ENCODE data around the gene GALNT18.
"Not testable (repeated sequence)": the region's sequence is repeated elsewhere in the genome, so short reads cannot be mapped to it uniquely, and the experiment has no call there.

GALNT18 gene

GRCh38 chr11:11456866-11457265 lies 164.9 kb downstream of the GALNT18 start:
- Mint-ChIP-seq H3K36me3 (ENCODE audit: low read depth) (no peaks in the 10 kb centered on the region), H3K27ac (no peak overlapping the region), H3K9me3 (no peaks in the 10 kb centered on the region), H3K27me3 (no peaks in the 10 kb centered on the region), H3K4me1 (ENCODE audit: low read depth) (no peaks in the 10 kb centered on the region), H3K4me3 (no peak overlapping the region)
- DNase-seq = no peak

GRCh38 chr11:11454671-11455223 lies 167.1 kb downstream of the GALNT18 start:
- Mint-ChIP-seq H3K4me1 (ENCODE audit: low read depth) (no peaks in the 10 kb centered on the region), H3K9me3 (no peaks in the 10 kb centered on the region), H3K27ac (no peak overlapping the region), H3K27me3 (no peaks in the 10 kb centered on the region), H3K36me3 (ENCODE audit: low read depth) (no peaks in the 10 kb centered on the region), H3K4me3 (no peak overlapping the region)
- DNase-seq = no peak

- no peaks in the 10 kb centered on the region for H3K36me3 Mint-ChIP-seq (ENCODE audit: low read depth)
- no peak for DNase-seq
- no peaks in the 10 kb centered on the region for H3K4me1 Mint-ChIP-seq (ENCODE audit: low read depth)
- no peak overlapping the region for H3K4me3 Mint-ChIP-seq
- H3K27ac Mint-ChIP-seq = no peak overlapping the region
- no peaks in the 10 kb centered on the region for H3K9me3 Mint-ChIP-seq
- no peaks in the 10 kb centered on the region for H3K27me3 Mint-ChIP-seq
These were observed 170.3 kb downstream of the GALNT18 start for GRCh38 chr11:11451501-11452005.

GRCh38 chr11:11450744-11451362 lies 171.0 kb downstream of the GALNT18 start:
- H3K27me3 Mint-ChIP-seq = no peaks in the 10 kb centered on the region
- H3K4me1 Mint-ChIP-seq (ENCODE audit: low read depth) = no peaks in the 10 kb centered on the region
- no peaks in the 10 kb centered on the region for H3K9me3 Mint-ChIP-seq
- no peaks in the 10 kb centered on the region for H3K36me3 Mint-ChIP-seq (ENCODE audit: low read depth)
- no peak for DNase-seq
- H3K27ac Mint-ChIP-seq = no peak overlapping the region
- H3K4me3 Mint-ChIP-seq = no peak overlapping the region

GRCh38 chr11:11449327-11449726 lies 172.5 kb downstream of the GALNT18 start:
- no peak for DNase-seq
- Mint-ChIP-seq H3K9me3 (no peaks in the 10 kb centered on the region), H3K27ac (no peak overlapping the region), H3K36me3 (ENCODE audit: low read depth) (no peaks in the 10 kb centered on the region), H3K4me3 (no peak overlapping the region), H3K4me1 (ENCODE audit: low read depth) (no peaks in the 10 kb centered on the region), H3K27me3 (no peaks in the 10 kb centered on the region)

GRCh38 chr11:11448626-11449025 lies 173.2 kb downstream of the GALNT18 start:
- Mint-ChIP-seq H3K27ac (no peak overlapping the region), H3K4me1 (ENCODE audit: low read depth) (no peaks in the 10 kb centered on the region), H3K27me3 (no peaks in the 10 kb centered on the region), H3K36me3 (ENCODE audit: low read depth) (no peaks in the 10 kb centered on the region), H3K4me3 (no peak overlapping the region), H3K9me3 (no peaks in the 10 kb centered on the region)
- no peak for DNase-seq

GRCh38 chr11:11447601-11448000 lies 174.2 kb downstream of the GALNT18 start:
- not testable (repeated sequence) for H3K9me3 Mint-ChIP-seq; H3K27ac Mint-ChIP-seq; H3K4me3 Mint-ChIP-seq; H3K36me3 Mint-ChIP-seq (ENCODE audit: low read depth); DNase-seq; H3K27me3 Mint-ChIP-seq; H3K4me1 Mint-ChIP-seq (ENCODE audit: low read depth)

- no peaks in the 10 kb centered on the region for H3K9me3 Mint-ChIP-seq
- H3K36me3 Mint-ChIP-seq (ENCODE audit: low read depth) = no peaks in the 10 kb centered on the region
- no peak overlapping the region for H3K4me3 Mint-ChIP-seq
- no peaks in the 10 kb centered on the region for H3K4me1 Mint-ChIP-seq (ENCODE audit: low read depth)
- H3K27ac Mint-ChIP-seq = no peak overlapping the region
- no peak for DNase-seq
- no peaks in the 10 kb centered on the region for H3K27me3 Mint-ChIP-seq
These were observed 174.8 kb downstream of the GALNT18 start for GRCh38 chr11:11446967-11447366.

- no peak overlapping the region for H3K4me3 Mint-ChIP-seq
- H3K9me3 Mint-ChIP-seq = no peaks in the 10 kb centered on the region
- no peak for DNase-seq
- H3K36me3 Mint-ChIP-seq (ENCODE audit: low read depth) = no peaks in the 10 kb centered on the region
- H3K27me3 Mint-ChIP-seq = no peaks in the 10 kb centered on the region
- no peak overlapping the region for H3K27ac Mint-ChIP-seq
- H3K4me1 Mint-ChIP-seq (ENCODE audit: low read depth) = no peaks in the 10 kb centered on the region
These were observed 175.2 kb downstream of the GALNT18 start for GRCh38 chr11:11446564-11446963.

- H3K36me3 Mint-ChIP-seq (ENCODE audit: low read depth) = no peaks in the 10 kb centered on the region
- H3K9me3 Mint-ChIP-seq = no peaks in the 10 kb centered on the region
- no peak overlapping the region for H3K4me3 Mint-ChIP-seq
- no peak for DNase-seq
- H3K27me3 Mint-ChIP-seq = no peaks in the 10 kb centered on the region
- H3K27ac Mint-ChIP-seq = no peak overlapping the region
- no peaks in the 10 kb centered on the region for H3K4me1 Mint-ChIP-seq (ENCODE audit: low read depth)
These were observed 176.2 kb downstream of the GALNT18 start for GRCh38 chr11:11445441-11446185.

- Mint-ChIP-seq H3K4me1 (ENCODE audit: low read depth) (no peaks in the 10 kb centered on the region), H3K4me3 (no peak overlapping the region), H3K36me3 (ENCODE audit: low read depth) (no peaks in the 10 kb centered on the region), H3K27me3 (no peaks in the 10 kb centered on the region), H3K27ac (no peak overlapping the region), H3K9me3 (no peaks in the 10 kb centered on the region)
- DNase-seq = no peak
These were observed 177.0 kb downstream of the GALNT18 start for GRCh38 chr11:11444804-11445131.

GRCh38 chr11:11444027-11444803 lies 177.6 kb downstream of the GALNT18 start:
- H3K9me3 Mint-ChIP-seq = no peaks in the 10 kb centered on the region
- no peaks in the 10 kb centered on the region for H3K36me3 Mint-ChIP-seq (ENCODE audit: low read depth)
- H3K4me3 Mint-ChIP-seq = no peak overlapping the region
- H3K4me1 Mint-ChIP-seq (ENCODE audit: low read depth) = no peaks in the 10 kb centered on the region
- DNase-seq = no peak
- no peaks in the 10 kb centered on the region for H3K27me3 Mint-ChIP-seq
- H3K27ac Mint-ChIP-seq = no peak overlapping the region

GRCh38 chr11:11442791-11443190 lies 179.0 kb downstream of the GALNT18 start:
- H3K4me3 Mint-ChIP-seq = no peak overlapping the region
- DNase-seq = no peak
- no peaks in the 10 kb centered on the region for H3K4me1 Mint-ChIP-seq (ENCODE audit: low read depth)
- H3K9me3 Mint-ChIP-seq = no peaks in the 10 kb centered on the region
- H3K27me3 Mint-ChIP-seq = no peaks in the 10 kb centered on the region
- no peak overlapping the region for H3K27ac Mint-ChIP-seq
- H3K36me3 Mint-ChIP-seq (ENCODE audit: low read depth) = no peaks in the 10 kb centered on the region

GRCh38 chr11:11441516-11441915 lies 180.3 kb downstream of the GALNT18 start:
- no peak for DNase-seq
- Mint-ChIP-seq H3K27me3 (no peaks in the 10 kb centered on the region), H3K4me1 (ENCODE audit: low read depth) (no peaks in the 10 kb centered on the region), H3K9me3 (no peaks in the 10 kb centered on the region), H3K4me3 (no peak overlapping the region), H3K36me3 (ENCODE audit: low read depth) (no peaks in the 10 kb centered on the region), H3K27ac (no peak overlapping the region)

GRCh38 chr11:11441091-11441490 lies 180.7 kb downstream of the GALNT18 start:
- DNase-seq = no peak
- Mint-ChIP-seq H3K27me3 (no peaks in the 10 kb centered on the region), H3K4me1 (ENCODE audit: low read depth) (no peaks in the 10 kb centered on the region), H3K27ac (no peak overlapping the region), H3K9me3 (no peaks in the 10 kb centered on the region), H3K4me3 (no peak overlapping the region), H3K36me3 (ENCODE audit: low read depth) (no peaks in the 10 kb centered on the region)
